K562 (cell line): ENCODE measurements around the gene HOXB5. TPM values are rescaled to one million over a fixed set of nuclear protein-coding genes. Genes with fewer than 3 reads are reported as not detected.

ENCODE experiments used
- BMI1 ChIP-seq: fragments of 150-350 bp; IDR thresholded peaks from 2 replicates; pipeline ENCODE4 v1.6.1; 2014; ENCODE audit warnings: low read length
- BRF1 ChIP-seq: IDR thresholded peaks from 3 replicates; pipeline ENCODE4 v1.6.1; 2011; ENCODE audit warnings: borderline replicate concordance, mild to moderate bottlenecking; ENCODE audit not compliant: insufficient read length; ENCODE audit errors: extremely low read depth
- CAMTA2 ChIP-seq: fragments of 250-450 bp; sonication (Bioruptor Pico); conservative IDR thresholded peaks from 2 replicates; pipeline ENCODE4 v1.5.1; 2022
- CC2D1A ChIP-seq: fragments of 450-650 bp; IDR thresholded peaks from 2 replicates; pipeline ENCODE4 v1.6.1; 2017; ENCODE audit warnings: mild to moderate bottlenecking
- ELF1 ChIP-seq: fragments of 200-800 bp; sonication (Bioruptor generic); IDR thresholded peaks from 2 replicates; pipeline ENCODE4 v1.6.1; 2016; ENCODE audit warnings: missing genetic modification characterization, missing compliant biosample characterization
- GABPB2 ChIP-seq: fragments of 250-450 bp; sonication (Bioruptor Pico); conservative IDR thresholded peaks from 2 replicates; pipeline ENCODE4 v1.5.1; 2021; ENCODE audit warnings: mild to moderate bottlenecking
- HDAC3 ChIP-seq: fragments of 450-650 bp; IDR thresholded peaks from 2 replicates; pipeline ENCODE4 v1.6.1; 2018; ENCODE audit warnings: borderline replicate concordance, mild to moderate bottlenecking, moderate library complexity; ENCODE audit not compliant: partially characterized antibody
- HIVEP1 ChIP-seq: fragments of 250-450 bp; sonication (Bioruptor Pico); IDR thresholded peaks from 2 replicates; pipeline ENCODE4 v1.4.0; 2020; ENCODE audit warnings: mild to moderate bottlenecking
- HNRNPL ChIP-seq: fragments of 200-400 bp; formaldehyde crosslinking; IDR thresholded peaks from 2 replicates; pipeline ENCODE4 v1.6.1; 2017; ENCODE audit warnings: low read depth, mild to moderate bottlenecking, low read length
- MCM7 ChIP-seq, 2 experiments: fragments of 450-650 bp; IDR thresholded peaks; 2 replicates each; pipeline ENCODE4 v1.6.1; 2016 to 2018
- NEUROD1 ChIP-seq: fragments of 150-350 bp; IDR thresholded peaks from 2 replicates; pipeline ENCODE4 v1.6.1; 2014; ENCODE audit warnings: borderline replicate concordance, low read length, low read depth; ENCODE audit not compliant: partially characterized antibody
- NKRF ChIP-seq: fragments of 450-650 bp; IDR thresholded peaks from 2 replicates; pipeline ENCODE4 v1.6.1; 2016; ENCODE audit warnings: borderline replicate concordance
- RCOR1 ChIP-seq, 2 experiments: IDR thresholded peaks; 2 replicates each; pipeline ENCODE4 v1.6.1; 2012; ENCODE audit warnings: low read depth in 2 of 2, low read length in 2 of 2, borderline replicate concordance in 1 of 2, improper control_type of control experiment in 1 of 2
- SMARCB1 ChIP-seq: IDR thresholded peaks from 2 replicates; pipeline ENCODE4 v1.6.1; 2011; ENCODE audit warnings: improper control_type of control experiment, low read depth; ENCODE audit not compliant: insufficient read length
- SMC3 ChIP-seq: conservative IDR thresholded peaks from 2 replicates; pipeline ENCODE4 v1.6.1; 2011; ENCODE audit warnings: low read depth, low read length, improper control_type of control experiment; ENCODE audit not compliant: insufficient read depth
- SPI1 ChIP-seq: IDR thresholded peaks from 2 replicates; pipeline ENCODE4 v1.6.1; 2011; ENCODE audit warnings: low read depth, low read length, control low read depth, borderline replicate concordance
- TGIF2 ChIP-seq: sonication (generic); formaldehyde crosslinking; IDR thresholded peaks from 2 replicates; pipeline ENCODE4 v1.8.1; 2022; ENCODE audit warnings: mild to moderate bottlenecking, missing genetic modification reagents, moderate library complexity
- ZBTB7A ChIP-seq: IDR thresholded peaks from 2 replicates; pipeline ENCODE4 v1.6.1; 2011; ENCODE audit warnings: low read depth, mild to moderate bottlenecking, low read length, moderate library complexity, borderline replicate concordance; ENCODE audit not compliant: control insufficient read depth
- ZNF324 ChIP-seq: fragments of 250-450 bp; sonication (Bioruptor Pico); IDR thresholded peaks from 2 replicates; pipeline ENCODE4 v1.4.0; 2020; ENCODE audit warnings: mild to moderate bottlenecking
- ZNF408 ChIP-seq: fragments of 250-450 bp; sonication (Bioruptor Pico); IDR thresholded peaks from 2 replicates; pipeline ENCODE4 v1.4.0; 2020; ENCODE audit warnings: low read depth, mild to moderate bottlenecking, moderate library complexity
- ZNF41 ChIP-seq: fragments of 250-450 bp; sonication (Bioruptor Pico); conservative IDR thresholded peaks from 2 replicates; pipeline ENCODE4 v1.4.0; 2020; ENCODE audit warnings: mild to moderate bottlenecking
- polyA plus RNA-seq, 8 experiments: library from polyadenylated mRNA; depleted of rRNA in 4 of 8; stranded (reverse) in 5 of 8; unstranded in 3 of 8; fragments of >200 nt; fragmentation: Nextera tagmentation in 2 of 8; fragmentation: Illumina TruSeq in 1 of 8; extraction: Ambion mirVana in 2 of 8; extraction: Trizol in 1 of 8; gene quantifications; 2 replicates each; pipeline versions ENCODE4 v1.2.1 to v1.2.3, GENCODE V29; 2011 to 2014; ENCODE audit warnings: inconsistent platforms in 1 of 8, missing spikeins in 1 of 8
- total RNA-seq, 7 experiments: library from RNA; depleted of rRNA in 6 of 7; stranded (reverse); fragments of >200 nt in 6 of 7; fragmentation: Illumina TruSeq in 2 of 7; extraction: Trizol in 2 of 7; gene quantifications; 2 replicates each; pipeline versions ENCODE4 v1.2.1 to v1.2.3, GENCODE V29; 2011 to 2021; ENCODE audit warnings: low replicate concordance in 1 of 7
- TF ChIP-seq, protein P1 (sequence below): fragments of 450-650 bp; formaldehyde crosslinking; IDR thresholded peaks from 2 replicates; pipeline ENCODE4 v1.4.0; 2020; ENCODE audit warnings: mild to moderate bottlenecking, moderate library complexity
- TF ChIP-seq, protein P2 (sequence below): fragments of 250-450 bp; sonication (Bioruptor Pico); IDR thresholded peaks from 2 replicates; pipeline ENCODE4 v1.5.0; 2021
- TF ChIP-seq, protein P3 (sequence below): fragments of 450-650 bp; IDR thresholded peaks from 2 replicates; pipeline ENCODE4 v1.6.1; 2017; ENCODE audit warnings: antibody characterized with exemption

The HOXB5 gene
- total and polyA plus RNA-seq, 9 of the 15 experiments (the other 6 are each of a cell fraction or from before 2014, with no cell fraction given) = 0.24 to 2.7 (median 0.65) TPM

GRCh38 chr17:48618256-48618896 lies 24.8 kb upstream of the HOXB5 start (continued):
- no peak for TF ChIP-seq NKRF
- TF ChIP-seq HNRNPL = no peak
- no peak for TF ChIP-seq GABPB2 (CRISPR knock-in tag)
- TF ChIP-seq SPI1 = no peak
- no peak for TF ChIP-seq CAMTA2
- TF ChIP-seq BRF1 = no peak
- peak; percentile 72 for TF ChIP-seq CC2D1A
- no peak for TF ChIP-seq NEUROD1
- TF ChIP-seq ZNF408 = no peak
- no peak for TF ChIP-seq SMARCB1
- peak; percentile 90 for TF ChIP-seq SMC3
- TF ChIP-seq, protein P1, sequence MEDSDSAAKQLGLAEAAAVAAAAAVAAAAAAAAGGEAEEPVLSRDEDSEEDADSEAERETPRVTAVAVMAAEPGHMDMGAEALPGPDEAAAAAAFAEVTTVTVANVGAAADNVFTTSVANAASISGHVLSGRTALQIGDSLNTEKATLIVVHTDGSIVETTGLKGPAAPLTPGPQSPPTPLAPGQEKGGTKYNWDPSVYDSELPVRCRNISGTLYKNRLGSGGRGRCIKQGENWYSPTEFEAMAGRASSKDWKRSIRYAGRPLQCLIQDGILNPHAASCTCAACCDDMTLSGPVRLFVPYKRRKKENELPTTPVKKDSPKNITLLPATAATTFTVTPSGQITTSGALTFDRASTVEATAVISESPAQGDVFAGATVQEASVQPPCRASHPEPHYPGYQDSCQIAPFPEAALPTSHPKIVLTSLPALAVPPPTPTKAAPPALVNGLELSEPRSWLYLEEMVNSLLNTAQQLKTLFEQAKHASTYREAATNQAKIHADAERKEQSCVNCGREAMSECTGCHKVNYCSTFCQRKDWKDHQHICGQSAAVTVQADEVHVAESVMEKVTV (CRISPR knock-in tag) = peak; percentile 95
- no peak for TF ChIP-seq TGIF2
- no peak for TF ChIP-seq ZNF324 (CRISPR knock-in tag)
- no peak for TF ChIP-seq MCM7 (IDR thresholded peaks at IDR 0.05)
- TF ChIP-seq ELF1 = peak; percentile 66
- TF ChIP-seq ZBTB7A = 0 out of 2 replicates have a peak, but pooled peaks have one; percentile 6
- TF ChIP-seq, protein P2, sequence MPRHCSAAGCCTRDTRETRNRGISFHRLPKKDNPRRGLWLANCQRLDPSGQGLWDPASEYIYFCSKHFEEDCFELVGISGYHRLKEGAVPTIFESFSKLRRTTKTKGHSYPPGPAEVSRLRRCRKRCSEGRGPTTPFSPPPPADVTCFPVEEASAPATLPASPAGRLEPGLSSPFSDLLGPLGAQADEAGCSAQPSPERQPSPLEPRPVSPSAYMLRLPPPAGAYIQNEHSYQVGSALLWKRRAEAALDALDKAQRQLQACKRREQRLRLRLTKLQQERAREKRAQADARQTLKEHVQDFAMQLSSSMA = no peak
- no peak for TF ChIP-seq HIVEP1 (CRISPR knock-in tag)
- peak in 1 of 2 experiments; percentile 27; a peak in 1 of 4 replicates for TF ChIP-seq RCOR1 (IDR thresholded peaks at IDR 0.05; ENCODE audit: borderline replicate concordance in 1 of 2, low read depth in 2 of 2, low read length in 2 of 2)
- no peak; the same call in 1 of the 2 replicates for TF ChIP-seq ZNF41 (CRISPR knock-in tag)
- TF ChIP-seq HDAC3 = no peak
- TF ChIP-seq, protein P3, sequence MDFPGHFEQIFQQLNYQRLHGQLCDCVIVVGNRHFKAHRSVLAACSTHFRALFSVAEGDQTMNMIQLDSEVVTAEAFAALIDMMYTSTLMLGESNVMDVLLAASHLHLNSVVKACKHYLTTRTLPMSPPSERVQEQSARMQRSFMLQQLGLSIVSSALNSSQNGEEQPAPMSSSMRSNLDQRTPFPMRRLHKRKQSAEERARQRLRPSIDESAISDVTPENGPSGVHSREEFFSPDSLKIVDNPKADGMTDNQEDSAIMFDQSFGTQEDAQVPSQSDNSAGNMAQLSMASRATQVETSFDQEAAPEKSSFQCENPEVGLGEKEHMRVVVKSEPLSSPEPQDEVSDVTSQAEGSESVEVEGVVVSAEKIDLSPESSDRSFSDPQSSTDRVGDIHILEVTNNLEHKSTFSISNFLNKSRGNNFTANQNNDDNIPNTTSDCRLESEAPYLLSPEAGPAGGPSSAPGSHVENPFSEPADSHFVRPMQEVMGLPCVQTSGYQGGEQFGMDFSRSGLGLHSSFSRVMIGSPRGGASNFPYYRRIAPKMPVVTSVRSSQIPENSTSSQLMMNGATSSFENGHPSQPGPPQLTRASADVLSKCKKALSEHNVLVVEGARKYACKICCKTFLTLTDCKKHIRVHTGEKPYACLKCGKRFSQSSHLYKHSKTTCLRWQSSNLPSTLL = no peak
- 0 out of 2 replicates have a peak, but pooled peaks have one; percentile 20 for TF ChIP-seq BMI1
